AG10803 (cell line): ENCODE data around the gene MAVS.

Experiments
- DNase-seq: peaks from one replicate; pipeline ENCODE4 v3.0.0; 2010; ENCODE audit warnings: low read depth
- H3K4me3 ChIP-seq: 2 replicates; pipeline ENCODE4 v1.5.1; 2011; ENCODE audit warnings: mild to moderate bottlenecking, low read length, control low read depth
- CTCF ChIP-seq: conservative IDR thresholded peaks from 2 replicates; pipeline ENCODE4 v1.5.1; 2011; ENCODE audit warnings: mild to moderate bottlenecking, low read length, control low read depth, inconsistent platforms

Gene MAVS

GRCh38 chr20:3857405-3857804, 10.8 kb downstream of the MAVS start:
- H3K4me3 ChIP-seq, result no peak overlapping the region
- DNase-seq, result no peak
- no peak for TF ChIP-seq CTCF

GRCh38 chr20:3858689-3859088, 12.1 kb downstream of the MAVS start:
- no peak for DNase-seq
- H3K4me3 ChIP-seq, result no peak overlapping the region
- TF ChIP-seq CTCF, result no peak

- H3K4me3 ChIP-seq, result no peak overlapping the region
- DNase-seq, result no peak
- no peak for TF ChIP-seq CTCF
Measured at GRCh38 chr20:3861191-3861590, 14.6 kb downstream of the MAVS start.

GRCh38 chr20:3862333-3862732, 15.7 kb downstream of the MAVS start:
- TF ChIP-seq CTCF, result no peak
- no peak for DNase-seq
- no peak overlapping the region for H3K4me3 ChIP-seq

- DNase-seq, result no peak
- no peak for TF ChIP-seq CTCF
- no peak overlapping the region for H3K4me3 ChIP-seq
Measured at GRCh38 chr20:3863317-3863716, 16.7 kb downstream of the MAVS start.

- TF ChIP-seq CTCF, result no peak
- no peak overlapping the region for H3K4me3 ChIP-seq
- no peak for DNase-seq
Measured at GRCh38 chr20:3864518-3864917, 17.9 kb downstream of the MAVS start.

GRCh38 chr20:3865152-3865886, 18.7 kb downstream of the MAVS start:
- no peak overlapping the region for H3K4me3 ChIP-seq
- no peak for TF ChIP-seq CTCF
- DNase-seq, result no peak
